ENCODE data around the gene CPM. TPM values are rescaled to one million over a fixed set of nuclear protein-coding genes. Genes with fewer than 3 reads are reported as not detected.

CPM gene
- total RNA-seq, 2 experiments from 2014 or later = 3.0 to 5.8 TPM

GRCh38 chr12:68957273-68957672 lies 24.3 kb upstream of the CPM start:
- DNase-seq = no peak
- no peak for ATAC-seq
- H3K4me3 Mint-ChIP-seq = no peak overlapping the region
- H3K27me3 Mint-ChIP-seq = no peaks in the 10 kb centered on the region
- H3K4me1 Mint-ChIP-seq (ENCODE audit: low read depth) = peaks cover 34% of the 10 kb centered on the region
- intact Hi-C loops (cut with micrococcal nuclease) = no loop called here
- CTCF ChIA-PET = no interaction called here
- peaks cover 11% of the 10 kb centered on the region for H3K9me3 Mint-ChIP-seq
- TF ChIP-seq, protein P1, sequence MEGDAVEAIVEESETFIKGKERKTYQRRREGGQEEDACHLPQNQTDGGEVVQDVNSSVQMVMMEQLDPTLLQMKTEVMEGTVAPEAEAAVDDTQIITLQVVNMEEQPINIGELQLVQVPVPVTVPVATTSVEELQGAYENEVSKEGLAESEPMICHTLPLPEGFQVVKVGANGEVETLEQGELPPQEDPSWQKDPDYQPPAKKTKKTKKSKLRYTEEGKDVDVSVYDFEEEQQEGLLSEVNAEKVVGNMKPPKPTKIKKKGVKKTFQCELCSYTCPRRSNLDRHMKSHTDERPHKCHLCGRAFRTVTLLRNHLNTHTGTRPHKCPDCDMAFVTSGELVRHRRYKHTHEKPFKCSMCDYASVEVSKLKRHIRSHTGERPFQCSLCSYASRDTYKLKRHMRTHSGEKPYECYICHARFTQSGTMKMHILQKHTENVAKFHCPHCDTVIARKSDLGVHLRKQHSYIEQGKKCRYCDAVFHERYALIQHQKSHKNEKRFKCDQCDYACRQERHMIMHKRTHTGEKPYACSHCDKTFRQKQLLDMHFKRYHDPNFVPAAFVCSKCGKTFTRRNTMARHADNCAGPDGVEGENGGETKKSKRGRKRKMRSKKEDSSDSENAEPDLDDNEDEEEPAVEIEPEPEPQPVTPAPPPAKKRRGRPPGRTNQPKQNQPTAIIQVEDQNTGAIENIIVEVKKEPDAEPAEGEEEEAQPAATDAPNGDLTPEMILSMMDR (IDR thresholded peaks at IDR 0.05) = no peak
- no peak overlapping the region for H3K27ac Mint-ChIP-seq
- H3K36me3 Mint-ChIP-seq (ENCODE audit: low read depth) = peaks cover 7% of the 10 kb centered on the region
- POLR2A ChIA-PET = interaction anchor here (0.6 to 1.0 kb wide), 3 partner anchors 8 to 155 kb away, joined by 3 to 4 read pairs (median 3); no protein-coding TSS in a partner anchor

DNA sequence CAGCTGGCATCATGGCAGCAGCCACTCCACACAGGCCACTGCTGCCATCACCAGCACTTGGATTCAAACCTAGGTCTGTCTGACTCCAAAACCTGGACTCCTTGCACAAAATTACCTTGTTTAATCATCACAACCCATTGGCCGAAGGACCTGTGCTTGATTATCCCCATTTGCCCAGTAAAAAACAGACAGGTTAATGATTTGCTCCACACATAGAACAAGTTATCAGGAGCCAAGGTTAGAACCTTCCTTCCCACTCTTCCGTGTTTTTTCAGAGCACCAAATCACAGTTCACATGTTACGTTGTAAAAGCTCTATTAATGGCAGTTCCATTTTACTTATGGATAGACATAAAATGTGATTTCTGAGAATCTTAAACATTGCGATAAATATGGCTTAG lies 23.5 kb upstream of the CPM start:
- TF ChIP-seq, protein P1 (IDR thresholded peaks at IDR 0.05) = no peak
- ChIA-PET CTCF (no interaction called here), POLR2A (no interaction called here)
- Mint-ChIP-seq H3K36me3 (ENCODE audit: low read depth) (peaks cover 5% of the 10 kb centered on the region), H3K27me3 (no peaks in the 10 kb centered on the region), H3K4me1 (ENCODE audit: low read depth) (peaks cover 34% of the 10 kb centered on the region), H3K4me3 (no peak overlapping the region), H3K27ac (no peak overlapping the region), H3K9me3 (peaks cover 10% of the 10 kb centered on the region)
- DNase-seq (no peak), ATAC-seq (no peak)
- intact Hi-C loops (cut with micrococcal nuclease) = no loop called here

GRCh38 chr12:68954811-68955210 lies 21.8 kb upstream of the CPM start:
- H3K4me3 Mint-ChIP-seq = no peak overlapping the region
- H3K27ac Mint-ChIP-seq = no peak overlapping the region
- no peak for DNase-seq
- peaks cover 25% of the 10 kb centered on the region for H3K4me1 Mint-ChIP-seq (ENCODE audit: low read depth)
- TF ChIP-seq, protein P1 (IDR thresholded peaks at IDR 0.05) = no peak
- ChIA-PET POLR2A (interaction anchor here (0.6 kb wide), 1 partner anchor 55 kb away, joined by 3 read pairs; no protein-coding TSS in a partner anchor), CTCF (no interaction called here)
- intact Hi-C loops (cut with micrococcal nuclease) = no loop called here
- H3K9me3 Mint-ChIP-seq = peaks cover 6% of the 10 kb centered on the region
- no peaks in the 10 kb centered on the region for H3K27me3 Mint-ChIP-seq
- no peak for ATAC-seq
- H3K36me3 Mint-ChIP-seq (ENCODE audit: low read depth) = peaks cover 5% of the 10 kb centered on the region

GRCh38 chr12:68953536-68953935 lies 20.6 kb upstream of the CPM start:
- intact Hi-C loops (cut with micrococcal nuclease) = no loop called here
- ChIA-PET CTCF (no interaction called here), POLR2A (interaction anchor here (1.3 kb wide), 1 partner anchor 10 kb away, joined by 4 read pairs; no protein-coding TSS in a partner anchor)
- H3K4me1 Mint-ChIP-seq (ENCODE audit: low read depth) = peaks cover 12% of the 10 kb centered on the region
- H3K4me3 Mint-ChIP-seq = no peak overlapping the region
- H3K9me3 Mint-ChIP-seq = no peaks in the 10 kb centered on the region
- H3K36me3 Mint-ChIP-seq (ENCODE audit: low read depth) = no peaks in the 10 kb centered on the region
- ATAC-seq = no peak
- DNase-seq = no peak
- H3K27ac Mint-ChIP-seq = no peak overlapping the region
- TF ChIP-seq, protein P1 (IDR thresholded peaks at IDR 0.05) = no peak
- H3K27me3 Mint-ChIP-seq = no peaks in the 10 kb centered on the region

GRCh38 chr12:68951652-68952051 lies 18.7 kb upstream of the CPM start:
- DNase-seq = no peak
- ChIA-PET CTCF (no interaction called here), POLR2A (no interaction called here)
- no peaks in the 10 kb centered on the region for H3K4me1 Mint-ChIP-seq (ENCODE audit: low read depth)
- ATAC-seq = no peak
- peaks cover 7% of the 10 kb centered on the region for H3K27me3 Mint-ChIP-seq
- no peak overlapping the region for H3K27ac Mint-ChIP-seq
- H3K4me3 Mint-ChIP-seq = no peak overlapping the region
- intact Hi-C loops (cut with micrococcal nuclease) = no loop called here
- H3K9me3 Mint-ChIP-seq = no peaks in the 10 kb centered on the region
- no peaks in the 10 kb centered on the region for H3K36me3 Mint-ChIP-seq (ENCODE audit: low read depth)
- TF ChIP-seq, protein P1 (IDR thresholded peaks at IDR 0.05) = no peak

Measured in activated CD8-positive, alpha-beta T cell treated with anti-CD3 and anti-CD28 coated beads for 36 hours (primary cell).